K562 (cell line): ENCODE results near the gene LIPH. TPM values are rescaled to one million over a fixed set of nuclear protein-coding genes. Genes with fewer than 3 reads are reported as not detected.
A peak's percentile ranks its signal among the peaks of the same experiment; 100 is the strongest.

Experiments used
- BHLHE40 ChIP-seq: IDR thresholded peaks from 2 replicates; pipeline ENCODE4 v1.6.1; 2011; ENCODE audit warnings: low read length, improper control_type of control experiment
- FOXP1 ChIP-seq: sonication (generic); formaldehyde crosslinking; IDR thresholded peaks from 2 replicates; pipeline ENCODE4 v1.8.0; 2022; ENCODE audit warnings: mild to moderate bottlenecking, missing genetic modification reagents
- HDAC6 ChIP-seq: IDR thresholded peaks from 2 replicates; pipeline ENCODE4 v1.6.1; 2012; ENCODE audit warnings: low read depth, mild to moderate bottlenecking, control low read depth, inconsistent platforms, low read length, moderate library complexity
- KDM2B ChIP-seq: fragments of 250-450 bp; sonication (Bioruptor Pico); IDR thresholded peaks from 2 replicates; pipeline ENCODE4 v1.8.0; 2021; ENCODE audit warnings: mild to moderate bottlenecking, moderate library complexity
- MAFF ChIP-seq: IDR thresholded peaks from 2 replicates; pipeline ENCODE4 v1.6.1; 2012; ENCODE audit warnings: low read length, improper control_type of control experiment
- MBD1 ChIP-seq: fragments of 250-450 bp; sonication (Bioruptor Pico); IDR thresholded peaks from 2 replicates; pipeline ENCODE4 v1.8.0; 2022; ENCODE audit warnings: inconsistent platforms
- MXD1 ChIP-seq: fragments of 250-450 bp; sonication (Bioruptor Pico); IDR thresholded peaks from 2 replicates; pipeline ENCODE4 v1.8.0; 2021; ENCODE audit warnings: borderline replicate concordance, mild to moderate bottlenecking, moderate library complexity; ENCODE audit not compliant: poor library complexity, severe bottlenecking
- MYBL2 ChIP-seq, 2 experiments: fragments of 450-650 bp in 1 of 2; sonication (generic) in 1 of 2; formaldehyde crosslinking in 1 of 2; IDR thresholded peaks; 2 replicates each; pipeline versions ENCODE4 v1.6.1 to v1.8.1; 2017 to 2022; ENCODE audit warnings: borderline replicate concordance in 1 of 2, inconsistent platforms in 1 of 2, low read depth in 1 of 2, mild to moderate bottlenecking in 1 of 2, missing genetic modification reagents in 1 of 2, moderate library complexity in 1 of 2
- NFIX ChIP-seq: fragments of 250-450 bp; sonication (Bioruptor Pico); IDR thresholded peaks from 2 replicates; pipeline ENCODE4 v1.4.0; 2020; ENCODE audit warnings: low read depth, mild to moderate bottlenecking, moderate library complexity
- NFYB ChIP-seq: IDR thresholded peaks from 2 replicates; pipeline ENCODE4 v1.6.1; 2011; ENCODE audit warnings: mild to moderate bottlenecking, moderate library complexity; ENCODE audit not compliant: insufficient read length; ENCODE audit errors: extremely low read depth
- NONO ChIP-seq, 2 experiments: fragments of 200-400 bp in 1 of 2; fragments of 450-650 bp in 1 of 2; formaldehyde crosslinking in 1 of 2; IDR thresholded peaks; 2 replicates each; pipeline ENCODE4 v1.6.1; 2017; ENCODE audit warnings: low read depth in 2 of 2, mild to moderate bottlenecking in 2 of 2, moderate library complexity in 2 of 2, low read length in 1 of 2
- PYGO2 ChIP-seq: fragments of 450-650 bp; IDR thresholded peaks from 2 replicates; pipeline ENCODE4 v1.6.1; 2016; ENCODE audit warnings: mild to moderate bottlenecking, missing genetic modification characterization, moderate library complexity, missing compliant biosample characterization
- RBM17 ChIP-seq: fragments of 200-400 bp; formaldehyde crosslinking; IDR thresholded peaks from 2 replicates; pipeline ENCODE4 v1.6.1; 2017; ENCODE audit warnings: low read depth, mild to moderate bottlenecking, low read length, borderline replicate concordance
- SRF ChIP-seq, 2 experiments: fragments of 250-450, 450-650 bp in 1 of 2; sonication (Bioruptor Pico) in 1 of 2; sonication (generic) in 1 of 2; formaldehyde crosslinking; IDR thresholded peaks; 2 replicates each; pipeline versions ENCODE4 v1.5.0 to v1.5.1; 2020 to 2022; ENCODE audit warnings: mild to moderate bottlenecking in 1 of 2, missing genetic modification reagents in 1 of 2
- TAF7 ChIP-seq: fragments of 450-650 bp; IDR thresholded peaks from 2 replicates; pipeline ENCODE4 v1.6.1; 2016; ENCODE audit warnings: missing genetic modification characterization, missing compliant biosample characterization
- THRA ChIP-seq: fragments of 450-650 bp; IDR thresholded peaks from 2 replicates; pipeline ENCODE4 v1.6.1; 2017; ENCODE audit warnings: mild to moderate bottlenecking, moderate library complexity
- ZKSCAN1 ChIP-seq: fragments of 150-350 bp; IDR thresholded peaks from 2 replicates; pipeline ENCODE4 v1.6.1; 2016; ENCODE audit warnings: low read depth, low read length
- ZKSCAN3 ChIP-seq: fragments of 250-450 bp; sonication (Bioruptor Pico); IDR thresholded peaks from 2 replicates; pipeline ENCODE4 v1.4.0; 2020
- ZNF12 ChIP-seq: sonication (generic); formaldehyde crosslinking; IDR thresholded peaks from 2 replicates; pipeline ENCODE4 v1.4.0; 2020; ENCODE audit warnings: mild to moderate bottlenecking, missing genetic modification reagents
- ZNF133 ChIP-seq: fragments of 250-450 bp; sonication (Bioruptor Pico); IDR thresholded peaks from 2 replicates; pipeline ENCODE4 v1.4.0; 2020; ENCODE audit warnings: mild to moderate bottlenecking
- polyA plus RNA-seq, 8 experiments: library from polyadenylated mRNA; depleted of rRNA in 4 of 8; stranded (reverse) in 5 of 8; unstranded in 3 of 8; fragments of >200 nt; fragmentation: Nextera tagmentation in 2 of 8; fragmentation: Illumina TruSeq in 1 of 8; extraction: Ambion mirVana in 2 of 8; extraction: Trizol in 1 of 8; gene quantifications; 2 replicates each; pipeline versions ENCODE4 v1.2.1 to v1.2.3, GENCODE V29; 2011 to 2014; ENCODE audit warnings: inconsistent platforms in 1 of 8, missing spikeins in 1 of 8
- total RNA-seq, 7 experiments: library from RNA; depleted of rRNA in 6 of 7; stranded (reverse); fragments of >200 nt in 6 of 7; fragmentation: Illumina TruSeq in 2 of 7; extraction: Trizol in 2 of 7; gene quantifications; 2 replicates each; pipeline versions ENCODE4 v1.2.1 to v1.2.3, GENCODE V29; 2011 to 2021; ENCODE audit warnings: low replicate concordance in 1 of 7
- TF ChIP-seq, protein P1 (sequence below): sonication (generic); formaldehyde crosslinking; IDR thresholded peaks from 2 replicates; pipeline ENCODE4 v1.8.0; 2022; ENCODE audit warnings: mild to moderate bottlenecking, missing genetic modification reagents
- TF ChIP-seq, protein P2 (sequence below): sonication (generic); formaldehyde crosslinking; IDR thresholded peaks from 2 replicates; pipeline ENCODE4 v1.8.0; 2022; ENCODE audit warnings: missing genetic modification reagents, mild to moderate bottlenecking, moderate library complexity, borderline replicate concordance

LIPH gene
- total and polyA plus RNA-seq, 9 of the 15 experiments (the other 6 are each of a cell fraction or from before 2014, with no cell fraction given) = 0.73 to 1.8 (median 1.3) TPM

DNA sequence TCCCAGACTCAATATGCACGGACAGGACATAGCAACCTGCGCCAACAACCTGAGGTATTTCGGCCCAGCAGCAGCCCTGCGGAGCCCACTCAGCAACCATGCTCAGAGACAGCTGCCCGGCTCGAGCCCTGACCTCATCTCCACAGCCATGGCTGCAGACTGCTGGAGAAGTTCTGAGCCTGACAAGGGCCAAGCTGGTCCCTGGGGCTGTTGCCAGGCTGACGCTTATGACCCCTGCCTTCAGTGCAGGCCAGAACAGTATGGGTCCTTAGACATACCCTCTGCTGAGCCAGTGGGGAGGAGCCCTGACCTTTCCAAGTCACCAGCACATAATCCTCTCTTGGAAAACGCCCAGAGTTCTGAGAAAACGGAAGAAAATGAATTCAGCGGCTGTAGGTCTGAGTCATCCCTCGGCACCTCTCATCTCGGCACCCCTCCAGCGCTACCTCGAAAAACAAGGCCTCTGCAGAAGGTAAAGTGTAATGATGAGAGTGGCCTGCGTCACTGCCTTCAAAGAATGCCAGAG, 79.0 kb downstream of the LIPH start (continued):
- TF ChIP-seq THRA = no peak
- peak; percentile 58; the same call in 1 of the 2 replicates for TF ChIP-seq MAFF
- TF ChIP-seq HDAC6 = no peak
- TF ChIP-seq RBM17 = no peak
- TF ChIP-seq BHLHE40 = peak; percentile 74
- no peak for TF ChIP-seq NFIX (CRISPR knock-in tag)
- no peak for TF ChIP-seq MYBL2 (IDR thresholded peaks at IDR 0.05; ENCODE audit: low read depth)
- TF ChIP-seq MYBL2 (CRISPR knock-in tag; IDR thresholded peaks at IDR 0.05; ENCODE audit: borderline replicate concordance) = no peak
- TF ChIP-seq SRF (CRISPR knock-in tag; IDR thresholded peaks at IDR 0.05) = peak in 1 of 2 experiments; percentile 57; a peak in 1 of 4 replicates
- TF ChIP-seq KDM2B (CRISPR knock-in tag) = no peak
- no peak for TF ChIP-seq MXD1 (CRISPR knock-in tag)
- TF ChIP-seq ZNF133 = no peak
- no peak; a peak in 1 of 4 replicates for TF ChIP-seq NONO (IDR thresholded peaks at IDR 0.05; ENCODE audit: low read depth in 2 of 2, low read length in 1 of 2)
- TF ChIP-seq ZNF12 (CRISPR knock-in tag) = no peak
- no peak for TF ChIP-seq ZKSCAN3 (CRISPR knock-in tag)
- TF ChIP-seq, protein P1, sequence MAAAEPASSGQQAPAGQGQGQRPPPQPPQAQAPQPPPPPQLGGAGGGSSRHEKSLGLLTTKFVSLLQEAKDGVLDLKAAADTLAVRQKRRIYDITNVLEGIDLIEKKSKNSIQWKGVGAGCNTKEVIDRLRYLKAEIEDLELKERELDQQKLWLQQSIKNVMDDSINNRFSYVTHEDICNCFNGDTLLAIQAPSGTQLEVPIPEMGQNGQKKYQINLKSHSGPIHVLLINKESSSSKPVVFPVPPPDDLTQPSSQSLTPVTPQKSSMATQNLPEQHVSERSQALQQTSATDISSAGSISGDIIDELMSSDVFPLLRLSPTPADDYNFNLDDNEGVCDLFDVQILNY = no peak
- TF ChIP-seq NFYB = no peak
- no peak for TF ChIP-seq PYGO2 (tag)
- no peak for TF ChIP-seq MBD1 (CRISPR knock-in tag)
- TF ChIP-seq TAF7 = 0 out of 2 replicates have a peak, but pooled peaks have one; percentile 32
- TF ChIP-seq, protein P2, sequence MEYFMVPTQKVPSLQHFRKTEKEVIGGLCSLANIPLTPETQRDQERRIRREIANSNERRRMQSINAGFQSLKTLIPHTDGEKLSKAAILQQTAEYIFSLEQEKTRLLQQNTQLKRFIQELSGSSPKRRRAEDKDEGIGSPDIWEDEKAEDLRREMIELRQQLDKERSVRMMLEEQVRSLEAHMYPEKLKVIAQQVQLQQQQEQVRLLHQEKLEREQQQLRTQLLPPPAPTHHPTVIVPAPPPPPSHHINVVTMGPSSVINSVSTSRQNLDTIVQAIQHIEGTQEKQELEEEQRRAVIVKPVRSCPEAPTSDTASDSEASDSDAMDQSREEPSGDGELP = peak; percentile 69
- 0 out of 2 replicates have a peak, but pooled peaks have one; percentile 41 for TF ChIP-seq ZKSCAN1
- TF ChIP-seq FOXP1 (CRISPR knock-in tag) = no peak
